CD4-positive, alpha-beta T cell treated with Interferon alpha-2 for 1 hour (primary cell): ENCODE measurements around the gene MBD3L5.
"Not testable (repeated sequence)": the region's sequence is repeated elsewhere in the genome, so short reads cannot be mapped to it uniquely, and the experiment has no call there.

Experiments
- DNase-seq, 2 donors: peaks; one replicate each; pipeline ENCODE4 v3.0.0-alpha.2; 2020 to 2022

Gene MBD3L5

DNA sequence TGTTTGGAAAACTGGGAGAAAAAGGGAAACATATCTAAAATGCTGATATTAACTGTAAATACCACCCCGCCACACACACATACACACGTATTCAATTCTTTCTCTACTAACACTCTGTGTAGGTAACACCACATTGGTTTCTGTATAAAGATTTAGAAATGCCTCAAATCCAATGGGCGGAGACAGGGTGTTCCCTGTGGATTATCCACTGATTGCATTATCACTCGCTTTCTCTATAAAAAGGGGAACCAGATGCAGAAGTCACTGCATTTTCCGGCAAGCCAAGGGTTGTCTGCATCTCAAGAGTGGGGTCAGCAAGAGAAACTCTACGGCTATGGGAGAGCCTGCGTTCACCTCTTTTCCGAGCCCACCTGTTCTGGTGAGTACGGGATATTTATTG is at the start of gene MBD3L5:
Gene MBD3L5, plus strand, starts transcription at position 301 of the 400 bp plus-strand sequence. Its CDS starts 34 bp downstream, at position 335.
- not testable (repeated sequence) for DNase-seq

GRCh38 chr19:6983448-6983847 is 46.9 kb upstream of the MBD3L5 start:
- no peak for DNase-seq

DNA sequence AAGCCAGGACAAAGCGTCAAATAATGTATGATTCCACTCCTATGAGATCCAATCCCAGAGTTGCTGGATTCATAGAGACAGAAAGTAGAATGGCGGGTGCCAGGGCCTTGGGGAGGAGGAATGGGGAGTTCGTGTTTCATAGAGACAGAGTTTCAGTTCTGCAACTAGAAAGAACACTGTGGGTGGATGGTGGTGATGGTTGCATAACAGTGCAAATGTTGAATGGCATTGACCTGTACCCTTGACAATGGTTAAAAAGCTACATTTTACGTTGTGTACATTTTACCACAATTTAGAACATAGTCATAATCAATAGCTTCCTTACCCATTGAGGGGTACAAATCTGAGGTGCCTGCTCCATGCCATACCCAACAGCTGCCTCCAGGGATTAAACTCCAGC is 42.5 kb upstream of the MBD3L5 start:
- DNase-seq: no peak

DNA sequence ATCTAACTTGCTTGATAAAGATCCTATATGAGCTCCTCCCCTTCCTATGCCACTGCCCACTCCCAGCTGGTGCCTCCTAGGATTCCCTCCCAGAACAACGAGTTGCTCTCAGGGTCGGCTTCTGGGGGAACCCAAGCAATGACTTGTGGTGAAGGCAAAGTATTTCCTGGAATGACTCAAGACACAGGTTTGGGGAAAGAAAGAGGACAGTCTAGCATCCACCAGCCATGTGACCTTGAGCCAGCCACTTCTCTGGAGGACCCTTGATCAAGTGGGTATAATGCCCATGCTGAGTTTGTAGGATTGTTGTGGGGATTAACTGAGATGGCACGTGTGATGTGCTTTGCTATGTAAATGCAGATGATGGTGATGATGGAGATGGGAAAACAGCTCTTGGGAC is 42.1 kb upstream of the MBD3L5 start:
- DNase-seq: no peak

GRCh38 chr19:6995054-6995453 is 35.3 kb upstream of the MBD3L5 start:
- no peak for DNase-seq

DNA sequence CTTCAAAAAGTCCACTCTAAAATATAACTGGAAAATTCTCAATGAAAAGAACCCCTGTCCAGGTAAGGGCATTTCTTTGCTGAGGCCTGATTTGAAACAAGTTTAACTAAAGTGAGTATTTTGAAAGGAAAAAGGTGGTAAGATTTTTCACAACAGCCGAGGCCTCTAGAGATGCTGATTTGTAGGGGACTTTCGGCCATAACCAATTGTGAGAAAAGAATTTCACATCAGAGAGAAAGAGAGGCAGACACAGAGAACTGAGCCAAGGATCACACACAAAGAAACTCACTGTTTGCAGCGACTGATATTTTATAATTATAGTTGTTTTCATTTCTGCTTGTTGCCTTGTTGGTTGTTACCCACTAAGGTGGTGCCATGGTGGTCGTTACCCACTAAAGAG is 33.6 kb upstream of the MBD3L5 start:
- no peak for DNase-seq

- peak in 1 of 2 donors; percentile 5 for DNase-seq
Measured at GRCh38 chr19:6997679-6998445, 32.5 kb upstream of the MBD3L5 start.

DNA sequence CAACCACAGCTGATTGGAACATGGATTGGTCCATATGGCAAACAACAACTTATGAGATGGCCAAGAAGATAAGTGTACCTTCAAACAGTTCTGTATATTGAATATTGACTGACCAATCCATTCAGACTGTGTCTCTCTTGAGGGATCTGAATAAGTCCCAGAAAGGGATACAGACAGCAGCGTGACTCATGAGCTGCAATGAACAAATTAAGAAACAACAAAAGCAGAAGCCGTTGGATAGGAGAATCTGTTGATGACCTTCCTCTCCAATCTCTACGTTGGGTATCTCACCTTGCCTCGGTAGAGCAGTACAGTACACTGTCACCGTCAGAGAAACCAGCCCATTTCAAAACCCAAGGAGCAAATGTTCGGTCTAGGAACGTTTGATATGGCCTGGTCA is 30.4 kb upstream of the MBD3L5 start:
- DNase-seq: no peak

GRCh38 chr19:7000333-7000732 is 30.0 kb upstream of the MBD3L5 start:
- DNase-seq: no peak

DNA sequence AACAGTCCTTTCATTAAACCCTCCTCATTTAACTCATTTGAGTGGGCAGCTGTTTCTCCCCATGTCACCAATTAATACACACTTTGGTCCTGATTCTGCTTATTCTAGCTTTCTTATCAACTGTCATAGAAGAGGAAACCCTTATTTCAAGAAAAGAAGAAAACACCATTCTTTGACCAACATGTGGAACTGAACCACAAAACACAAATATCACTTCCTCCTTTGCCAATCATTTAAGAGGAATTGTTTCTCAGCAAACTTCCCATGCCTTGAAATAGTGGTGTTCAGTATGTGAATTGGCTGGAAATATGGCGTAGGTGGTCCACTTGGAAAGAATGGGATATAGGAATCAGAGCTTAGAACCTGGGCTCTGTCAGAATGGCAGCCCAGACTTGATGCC is 29.6 kb upstream of the MBD3L5 start:
- no peak for DNase-seq

DNA sequence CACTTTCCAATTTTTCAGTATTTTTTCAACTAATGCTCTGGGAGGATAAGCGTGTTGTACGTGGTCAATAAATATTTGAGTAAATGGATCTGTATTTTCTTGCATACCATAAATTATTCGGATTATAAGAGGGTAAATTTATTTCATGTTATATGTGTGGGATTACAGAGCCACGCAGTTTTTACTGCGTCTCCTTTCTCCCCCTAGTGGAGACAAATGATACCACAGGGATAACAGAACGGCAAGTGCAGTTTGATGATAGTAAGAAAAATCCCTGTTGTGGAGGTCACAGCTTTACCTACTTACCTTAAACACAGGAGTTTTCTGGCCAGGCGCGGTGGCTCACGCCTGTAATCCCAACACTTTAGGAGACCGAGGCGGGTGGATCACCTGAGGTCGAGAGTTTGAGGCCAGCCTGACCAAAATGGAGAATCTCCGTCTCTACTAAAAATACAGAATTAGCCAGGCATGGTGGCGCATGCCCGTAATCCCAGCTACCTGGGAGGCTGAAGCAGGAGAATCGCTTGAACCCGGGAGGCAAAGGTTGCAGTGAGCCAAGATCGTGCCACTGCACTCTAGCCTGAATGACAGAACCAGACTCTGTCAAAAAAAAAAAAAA is 26.0 kb upstream of the MBD3L5 start:
- DNase-seq: peak in 1 of 2 donors; percentile 16

DNA sequence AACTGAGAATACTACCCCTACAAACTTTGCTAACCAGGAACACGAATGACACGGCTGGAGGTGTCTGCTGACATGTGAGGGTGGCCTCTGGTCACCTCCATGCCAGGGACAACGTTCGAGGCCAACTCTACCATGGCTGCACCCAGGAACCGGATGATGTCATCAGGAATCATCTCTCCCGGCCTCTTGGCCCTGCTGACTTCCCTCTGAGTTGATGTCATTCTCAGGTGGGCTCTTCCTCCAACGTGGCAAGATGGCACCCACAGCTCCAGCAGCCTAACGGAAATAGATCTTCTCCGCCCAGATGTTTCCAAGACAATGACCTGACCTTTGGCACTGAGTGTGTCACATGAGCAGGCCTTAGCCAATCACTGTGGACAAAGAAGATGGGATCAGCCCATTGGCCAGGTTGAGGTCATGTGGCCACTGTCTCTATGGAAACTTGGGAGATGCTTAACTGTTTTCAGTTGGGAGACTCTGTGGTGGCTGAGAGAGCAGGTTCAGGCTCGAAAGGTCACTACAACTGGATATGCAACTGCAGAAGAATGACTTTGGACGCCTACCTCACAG is 24.2 kb upstream of the MBD3L5 start:
- DNase-seq: no peak

GRCh38 chr19:7007859-7008258 is 22.5 kb upstream of the MBD3L5 start:
- DNase-seq: no peak

DNA sequence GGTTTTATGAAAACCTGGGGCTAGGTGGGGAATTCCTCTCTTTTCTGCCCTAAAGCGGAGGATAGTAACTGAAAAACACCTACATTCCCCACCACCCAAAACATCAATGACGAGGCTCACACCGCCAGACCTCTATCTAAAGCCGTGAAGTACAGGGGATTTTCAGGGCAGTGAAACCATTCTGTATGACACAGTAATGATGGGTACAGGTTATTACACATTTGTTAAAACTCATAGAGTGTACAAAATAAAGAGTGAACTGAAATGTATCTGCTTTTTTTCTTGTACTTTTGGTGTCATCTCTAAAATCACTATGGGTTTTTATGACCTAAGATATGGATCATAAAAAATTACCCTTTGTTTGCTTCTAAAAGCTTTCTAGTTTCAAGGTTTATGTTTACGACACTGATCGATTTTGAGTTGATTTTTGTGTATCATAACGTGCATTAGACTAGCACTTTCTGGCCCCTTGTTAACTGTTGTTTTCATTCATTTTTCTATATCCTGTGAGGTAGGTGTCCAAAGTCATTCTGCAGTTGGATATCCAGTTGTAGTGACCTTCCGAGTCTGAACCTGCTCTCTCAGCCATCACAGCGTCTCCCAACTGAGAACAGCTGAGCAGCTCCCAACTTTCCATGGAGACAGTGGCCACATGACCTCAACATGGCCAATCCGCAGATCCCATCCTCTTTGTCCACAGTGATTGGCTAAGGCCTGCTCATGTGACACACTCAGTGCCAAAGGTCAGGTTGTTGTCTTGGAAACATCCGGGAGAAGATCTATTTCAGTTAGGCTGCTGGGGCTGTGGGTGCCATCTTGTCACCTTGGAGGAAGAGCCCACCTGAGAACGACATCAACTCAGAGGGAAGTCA is 19.4 kb upstream of the MBD3L5 start:
- DNase-seq: no peak

- peak in 1 of 2 donors; percentile 10 for DNase-seq
Measured at GRCh38 chr19:7013678-7014077, 16.7 kb upstream of the MBD3L5 start.

DNA sequence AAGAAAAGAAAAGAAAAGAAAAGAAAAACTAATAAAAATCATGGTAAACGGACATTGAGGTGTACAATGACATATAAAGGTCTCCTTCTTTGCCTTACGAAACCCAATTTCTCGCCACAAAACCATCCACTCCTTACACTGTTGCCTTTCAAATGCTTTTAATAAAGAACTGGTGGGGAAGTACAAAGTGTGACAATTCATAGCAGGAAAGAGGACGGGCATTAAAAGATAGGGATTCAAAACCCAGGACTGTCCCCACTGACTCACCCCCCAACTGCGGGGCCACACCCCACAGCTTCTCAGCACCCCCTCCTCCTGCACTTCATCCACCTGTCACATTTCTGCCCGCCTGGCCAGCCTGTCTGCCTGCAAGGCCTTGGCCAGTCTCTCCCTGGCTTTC is 11.6 kb upstream of the MBD3L5 start:
- DNase-seq: no peak

- DNase-seq: not testable (repeated sequence)
Measured at GRCh38 chr19:7021331-7021730, 9.0 kb upstream of the MBD3L5 start, which contains the start of gene MBD3L2B. MBD3L2B (minus strand) TSS chr19:7021431; CDS start chr19:7021397, 34 bp downstream.

GRCh38 chr19:7028790-7029189 is 1.6 kb upstream of the MBD3L5 start:
- DNase-seq: not testable (repeated sequence)

DNA sequence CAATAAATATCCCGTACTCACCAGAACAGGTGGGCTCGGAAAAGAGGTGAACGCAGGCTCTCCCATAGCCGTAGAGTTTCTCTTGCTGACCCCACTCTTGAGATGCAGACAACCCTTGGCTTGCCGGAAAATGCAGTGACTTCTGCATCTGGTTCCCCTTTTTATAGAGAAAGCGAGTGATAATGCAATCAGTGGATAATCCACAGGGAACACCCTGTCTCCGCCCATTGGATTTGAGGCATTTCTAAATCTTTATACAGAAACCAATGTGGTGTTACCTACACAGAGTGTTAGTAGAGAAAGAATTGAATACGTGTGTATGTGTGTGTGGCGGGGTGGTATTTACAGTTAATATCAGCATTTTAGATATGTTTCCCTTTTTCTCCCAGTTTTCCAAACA is 9.7 kb downstream of the MBD3L5 start, which contains the start of gene MBD3L4:
Gene MBD3L4, minus strand, starts transcription at position 101 of the 400 bp plus-strand sequence. Its CDS starts 35 bp downstream, at position 66.
- not testable (repeated sequence) for DNase-seq

- not testable (repeated sequence) for DNase-seq
Measured at GRCh38 chr19:7041563-7041962, 11.2 kb downstream of the MBD3L5 start.

- not testable (repeated sequence) for DNase-seq
Measured at GRCh38 chr19:7049021-7049420, 18.6 kb downstream of the MBD3L5 start, which contains the start of gene MBD3L2. MBD3L2 (plus strand) TSS chr19:7049321; CDS start chr19:7049374, 53 bp downstream.

DNA sequence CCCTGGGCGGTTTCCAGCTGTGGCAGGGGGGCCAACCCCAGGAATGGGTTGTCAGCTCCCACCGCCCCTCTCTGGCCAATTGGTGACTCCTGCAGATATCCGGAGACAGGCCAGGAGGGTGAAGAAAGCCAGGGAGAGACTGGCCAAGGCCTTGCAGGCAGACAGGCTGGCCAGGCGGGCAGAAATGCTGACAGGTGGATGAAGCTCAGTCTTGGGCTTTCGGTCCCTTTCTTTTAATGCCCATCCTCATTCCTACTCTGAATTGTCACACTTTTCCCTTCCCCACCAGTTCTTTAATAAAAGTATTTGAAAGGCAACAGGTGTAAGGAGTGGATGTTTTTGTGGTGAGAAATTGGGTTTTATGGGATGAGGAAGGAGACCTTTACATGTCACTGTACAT is 21.0 kb downstream of the MBD3L5 start:
- DNase-seq: not testable (repeated sequence)

- not testable (repeated sequence) for DNase-seq
Measured at GRCh38 chr19:7052896-7053295, 22.5 kb downstream of the MBD3L5 start.
